ENCODE measurements around the gene NCOA1.

DNA sequence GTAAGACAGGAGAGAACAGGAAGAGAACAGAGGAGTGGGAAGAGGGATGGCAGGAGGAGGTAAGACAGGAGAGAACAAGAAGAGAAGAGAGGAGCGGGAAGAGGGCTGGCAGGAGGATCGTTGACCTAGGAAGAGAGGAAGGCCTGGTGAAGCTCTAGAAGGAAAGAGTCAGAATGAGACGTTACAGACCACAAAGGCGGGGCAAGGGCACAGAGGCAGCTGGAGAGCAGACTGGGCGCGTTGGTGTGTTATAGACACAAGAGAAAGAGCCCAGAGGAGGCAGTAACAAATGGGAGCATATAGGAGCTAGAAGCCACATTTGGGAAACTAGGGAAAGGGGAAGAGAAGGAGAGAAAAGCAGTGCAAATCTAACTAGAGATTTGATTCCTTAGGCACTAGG is 275.6 kb downstream of the NCOA1 start:
- TF ChIP-seq ZC3H10 (CRISPR knock-in tag; IDR thresholded peaks at IDR 0.05) (no peak), CREB5 (CRISPR knock-in tag; IDR thresholded peaks at IDR 0.05; ENCODE audit: low read depth) (no peak), ZNF565 (CRISPR knock-in tag; conservative IDR thresholded peaks at IDR 0.05; ENCODE audit: low read depth) (no peak), ZNF8 (CRISPR knock-in tag; IDR thresholded peaks at IDR 0.05) (no peak), OSR1 (CRISPR knock-in tag; IDR thresholded peaks at IDR 0.05) (no peak), TOX (CRISPR knock-in tag; IDR thresholded peaks at IDR 0.05; ENCODE audit: borderline replicate concordance) (no peak), ISL1 (CRISPR knock-in tag; IDR thresholded peaks at IDR 0.05) (no peak), SNAI2 (CRISPR knock-in tag; IDR thresholded peaks at IDR 0.05) (no peak), ZNF70 (CRISPR knock-in tag; IDR thresholded peaks at IDR 0.05) (no peak), BACH2 (CRISPR knock-in tag; IDR thresholded peaks at IDR 0.05; ENCODE audit: borderline replicate concordance) (no peak), ZFP3 (CRISPR knock-in tag; IDR thresholded peaks at IDR 0.05) (no peak)
- TF ChIP-seq, protein P1, sequence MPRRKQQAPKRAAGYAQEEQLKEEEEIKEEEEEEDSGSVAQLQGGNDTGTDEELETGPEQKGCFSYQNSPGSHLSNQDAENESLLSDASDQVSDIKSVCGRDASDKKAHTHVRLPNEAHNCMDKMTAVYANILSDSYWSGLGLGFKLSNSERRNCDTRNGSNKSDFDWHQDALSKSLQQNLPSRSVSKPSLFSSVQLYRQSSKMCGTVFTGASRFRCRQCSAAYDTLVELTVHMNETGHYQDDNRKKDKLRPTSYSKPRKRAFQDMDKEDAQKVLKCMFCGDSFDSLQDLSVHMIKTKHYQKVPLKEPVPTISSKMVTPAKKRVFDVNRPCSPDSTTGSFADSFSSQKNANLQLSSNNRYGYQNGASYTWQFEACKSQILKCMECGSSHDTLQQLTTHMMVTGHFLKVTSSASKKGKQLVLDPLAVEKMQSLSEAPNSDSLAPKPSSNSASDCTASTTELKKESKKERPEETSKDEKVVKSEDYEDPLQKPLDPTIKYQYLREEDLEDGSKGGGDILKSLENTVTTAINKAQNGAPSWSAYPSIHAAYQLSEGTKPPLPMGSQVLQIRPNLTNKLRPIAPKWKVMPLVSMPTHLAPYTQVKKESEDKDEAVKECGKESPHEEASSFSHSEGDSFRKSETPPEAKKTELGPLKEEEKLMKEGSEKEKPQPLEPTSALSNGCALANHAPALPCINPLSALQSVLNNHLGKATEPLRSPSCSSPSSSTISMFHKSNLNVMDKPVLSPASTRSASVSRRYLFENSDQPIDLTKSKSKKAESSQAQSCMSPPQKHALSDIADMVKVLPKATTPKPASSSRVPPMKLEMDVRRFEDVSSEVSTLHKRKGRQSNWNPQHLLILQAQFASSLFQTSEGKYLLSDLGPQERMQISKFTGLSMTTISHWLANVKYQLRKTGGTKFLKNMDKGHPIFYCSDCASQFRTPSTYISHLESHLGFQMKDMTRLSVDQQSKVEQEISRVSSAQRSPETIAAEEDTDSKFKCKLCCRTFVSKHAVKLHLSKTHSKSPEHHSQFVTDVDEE (CRISPR knock-in tag; IDR thresholded peaks at IDR 0.05): no peak

Measured in SK-N-SH treated with all-trans-retinoic acid at 6 μM for 48 hours (cell line).